Fibroblast of skin of right quadriceps (primary cell): ENCODE measurements around the gene PTH1R.
A peak's percentile ranks its signal among the peaks of the same experiment; 100 is the strongest.

Source experiments
- DNase-seq: peaks from one replicate; pipeline ENCODE4 v3.0.0-alpha.2; 2013

The PTH1R gene

GRCh38 chr3:46934072-46934471 lies 56.6 kb downstream of the PTH1R start:
- no peak for DNase-seq

GRCh38 chr3:46934498-46935167 lies 57.1 kb downstream of the PTH1R start:
- no peak for DNase-seq

- peak; percentile 95 for DNase-seq
These were observed 57.8 kb downstream of the PTH1R start for GRCh38 chr3:46935168-46935858.

GRCh38 chr3:46935989-46936558 lies 58.6 kb downstream of the PTH1R start:
- DNase-seq: no peak

GRCh38 chr3:46936733-46937250 lies 59.3 kb downstream of the PTH1R start:
- DNase-seq: no peak

- no peak for DNase-seq
These were observed 60.6 kb downstream of the PTH1R start for GRCh38 chr3:46938118-46938517.

- DNase-seq: no peak
These were observed 62.3 kb downstream of the PTH1R start for GRCh38 chr3:46939578-46940445.

GRCh38 chr3:46942076-46942475 lies 64.6 kb downstream of the PTH1R start:
- no peak for DNase-seq

GRCh38 chr3:46942481-46943236 lies 65.1 kb downstream of the PTH1R start:
- no peak for DNase-seq

GRCh38 chr3:46943237-46944187 lies 66.0 kb downstream of the PTH1R start:
- no peak for DNase-seq

GRCh38 chr3:46944191-46944590 lies 66.7 kb downstream of the PTH1R start:
- no peak for DNase-seq

GRCh38 chr3:46946416-46946815 lies 68.9 kb downstream of the PTH1R start:
- DNase-seq: no peak

GRCh38 chr3:46946856-46947545 lies 69.5 kb downstream of the PTH1R start:
- no peak for DNase-seq

GRCh38 chr3:46947546-46947901 lies 70.0 kb downstream of the PTH1R start:
- no peak for DNase-seq

- DNase-seq: no peak
These were observed 70.7 kb downstream of the PTH1R start for GRCh38 chr3:46947981-46948791.

- no peak for DNase-seq
These were observed 71.5 kb downstream of the PTH1R start for GRCh38 chr3:46948830-46949671.

GRCh38 chr3:46950177-46950576 lies 72.7 kb downstream of the PTH1R start:
- DNase-seq: no peak

- DNase-seq: no peak
These were observed 73.2 kb downstream of the PTH1R start for GRCh38 chr3:46950650-46951241.
